ENCODE data around the gene CDC34.

CDC34 gene

GRCh38 chr19:518598-519231 lies 12.8 kb upstream of the CDC34 start:
- in situ Hi-C loops (cut with MboI; ENCODE audit: low sequenced_read_pairs): no loop called here

DNA sequence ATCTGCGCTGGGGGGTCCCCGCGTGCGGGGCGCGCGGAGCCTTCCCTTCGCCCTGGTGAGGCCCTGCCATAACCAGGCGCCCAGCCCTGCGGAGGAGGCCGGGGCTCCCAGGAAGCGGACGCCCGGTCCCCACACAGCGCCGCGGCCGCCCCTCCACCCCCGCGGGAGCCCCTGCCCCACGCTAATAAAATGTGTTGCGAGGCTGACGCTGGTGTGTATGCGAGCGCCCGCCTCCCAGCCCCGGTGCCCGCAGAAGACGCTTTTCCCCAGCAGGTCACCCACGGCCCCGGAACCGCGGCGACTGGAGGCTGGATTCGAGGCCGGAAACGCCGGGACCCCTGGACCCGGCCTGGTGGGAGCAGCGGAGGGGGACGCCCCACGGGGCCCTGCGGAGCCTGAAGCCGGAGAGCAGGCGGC lies 12.1 kb upstream of the CDC34 start:
- in situ Hi-C loops (cut with MboI; ENCODE audit: low sequenced_read_pairs): no loop called here

GRCh38 chr19:522726-523125 lies 8.8 kb upstream of the CDC34 start:
- in situ Hi-C loops (cut with MboI; ENCODE audit: low sequenced_read_pairs): no loop called here

DNA sequence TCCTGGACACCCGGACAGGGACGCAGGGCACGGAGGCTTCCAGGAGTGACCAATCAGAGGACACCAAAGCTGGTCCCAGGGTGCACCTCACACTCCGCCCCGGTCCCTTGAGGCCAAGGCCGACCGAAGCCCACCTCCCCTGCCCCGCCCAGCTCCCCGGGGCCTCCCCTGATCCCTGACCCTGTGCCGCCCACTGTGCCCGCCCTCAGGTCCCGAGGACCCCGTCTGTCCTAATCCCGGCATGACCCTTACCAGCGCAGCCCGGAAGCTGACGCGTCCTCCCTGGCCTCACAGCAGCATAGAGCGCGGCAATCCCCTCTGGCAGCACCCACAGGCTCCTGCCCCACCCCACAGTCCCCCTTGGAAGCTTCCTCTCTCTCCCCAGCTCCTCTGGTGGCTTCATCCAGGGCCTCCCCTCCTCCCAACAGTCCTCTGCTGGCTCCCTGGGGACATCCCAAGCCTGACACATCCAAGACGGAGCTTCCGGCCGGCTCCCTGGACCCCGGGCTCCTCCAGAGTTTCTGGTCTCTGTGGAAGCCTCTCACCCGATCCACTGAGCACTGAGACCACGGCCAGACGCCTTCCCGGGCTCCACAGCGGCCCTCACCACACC lies 7.4 kb upstream of the CDC34 start:
- in situ Hi-C loops (cut with MboI; ENCODE audit: low sequenced_read_pairs): no loop called here

DNA sequence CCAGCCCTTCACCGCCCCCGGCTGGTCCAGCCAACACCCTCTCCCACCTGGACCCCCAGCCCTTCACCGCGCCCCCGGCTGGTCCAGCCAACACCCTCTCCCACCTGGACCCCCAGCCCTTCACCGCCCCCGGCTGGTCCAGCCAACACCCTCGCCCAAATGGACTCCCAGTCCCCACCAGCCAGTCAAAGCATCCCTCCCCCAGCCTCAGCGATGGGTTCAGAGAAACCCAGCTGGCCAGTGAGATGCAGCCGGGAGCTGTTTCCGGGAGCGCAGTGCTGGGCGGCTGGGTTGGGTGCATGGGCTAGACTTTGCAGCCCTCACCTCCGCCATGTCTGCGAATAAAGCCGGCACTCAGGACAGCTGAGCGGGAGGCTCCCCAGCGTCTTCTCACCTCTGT lies 6.5 kb upstream of the CDC34 start:
- in situ Hi-C loops (cut with MboI; ENCODE audit: low sequenced_read_pairs): no loop called here

- in situ Hi-C loops (cut with MboI; ENCODE audit: low sequenced_read_pairs): no loop called here
These were observed 5.6 kb upstream of the CDC34 start for GRCh38 chr19:525857-526419.

- in situ Hi-C loops (cut with MboI; ENCODE audit: low sequenced_read_pairs): no loop called here
These were observed 1.2 kb upstream of the CDC34 start for GRCh38 chr19:530134-531008.

GRCh38 chr19:531009-531752 lies 379 bp upstream of the CDC34 start:
- in situ Hi-C loops (cut with MboI; ENCODE audit: low sequenced_read_pairs): no loop called here

- in situ Hi-C loops (cut with MboI; ENCODE audit: low sequenced_read_pairs): no loop called here
These were observed 1.2 kb downstream of the CDC34 start for GRCh38 chr19:532561-533363.

DNA sequence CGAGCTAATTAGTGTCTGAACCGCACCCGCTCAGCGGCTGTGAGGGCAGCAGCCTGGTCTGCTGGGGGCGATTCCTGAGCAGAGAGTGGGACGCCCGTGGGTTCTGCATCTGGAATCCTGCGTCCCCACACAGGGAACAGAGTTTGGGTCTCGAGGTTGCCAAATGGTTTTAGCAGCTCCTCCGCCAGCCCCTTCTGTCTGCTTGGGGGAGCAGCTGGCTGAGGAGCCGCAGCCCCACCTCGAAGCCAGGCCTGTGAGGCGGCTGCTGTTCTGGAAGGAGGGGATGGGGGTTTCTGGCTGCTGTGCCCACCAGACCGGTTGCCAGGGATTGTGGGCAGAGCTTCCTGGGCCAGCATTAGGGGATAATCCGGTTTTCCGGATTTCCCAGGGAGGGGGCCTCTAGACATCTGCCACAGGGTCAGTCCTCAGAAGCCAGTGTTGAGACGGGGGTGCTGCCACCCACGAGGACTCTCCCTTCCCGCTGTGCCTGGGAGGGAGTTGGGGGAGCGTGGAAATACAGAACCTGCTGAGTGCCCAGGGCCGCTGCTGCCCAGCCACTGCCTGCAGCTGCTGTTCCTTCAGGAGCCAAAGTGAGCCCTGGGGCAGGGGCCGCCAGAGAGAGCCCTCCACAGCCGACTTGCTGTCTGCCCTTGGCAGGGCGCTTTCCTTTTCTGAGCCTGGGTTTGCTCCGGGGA lies 2.0 kb downstream of the CDC34 start:
- in situ Hi-C loops (cut with MboI; ENCODE audit: low sequenced_read_pairs): no loop called here

DNA sequence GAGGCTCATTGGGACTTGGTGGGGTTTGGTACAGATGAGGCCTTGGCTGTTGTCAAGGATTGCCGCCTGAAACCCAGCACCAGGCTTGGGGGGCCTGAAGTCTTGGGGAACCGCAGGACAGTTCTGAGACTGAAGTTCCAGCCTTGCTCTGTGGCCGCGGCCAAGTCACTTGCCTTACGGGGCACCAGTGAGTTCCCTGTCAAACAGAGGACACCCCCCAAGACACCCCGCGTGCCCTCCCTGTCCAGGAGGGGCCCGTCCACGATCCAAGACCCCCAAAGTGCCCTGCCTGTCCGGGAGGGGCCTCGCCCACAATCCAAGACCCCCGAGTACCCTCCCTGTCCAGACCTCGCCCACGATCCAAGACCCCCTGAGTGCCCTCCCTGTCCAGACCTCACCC lies 2.5 kb downstream of the CDC34 start:
- in situ Hi-C loops (cut with MboI; ENCODE audit: low sequenced_read_pairs): no loop called here

DNA sequence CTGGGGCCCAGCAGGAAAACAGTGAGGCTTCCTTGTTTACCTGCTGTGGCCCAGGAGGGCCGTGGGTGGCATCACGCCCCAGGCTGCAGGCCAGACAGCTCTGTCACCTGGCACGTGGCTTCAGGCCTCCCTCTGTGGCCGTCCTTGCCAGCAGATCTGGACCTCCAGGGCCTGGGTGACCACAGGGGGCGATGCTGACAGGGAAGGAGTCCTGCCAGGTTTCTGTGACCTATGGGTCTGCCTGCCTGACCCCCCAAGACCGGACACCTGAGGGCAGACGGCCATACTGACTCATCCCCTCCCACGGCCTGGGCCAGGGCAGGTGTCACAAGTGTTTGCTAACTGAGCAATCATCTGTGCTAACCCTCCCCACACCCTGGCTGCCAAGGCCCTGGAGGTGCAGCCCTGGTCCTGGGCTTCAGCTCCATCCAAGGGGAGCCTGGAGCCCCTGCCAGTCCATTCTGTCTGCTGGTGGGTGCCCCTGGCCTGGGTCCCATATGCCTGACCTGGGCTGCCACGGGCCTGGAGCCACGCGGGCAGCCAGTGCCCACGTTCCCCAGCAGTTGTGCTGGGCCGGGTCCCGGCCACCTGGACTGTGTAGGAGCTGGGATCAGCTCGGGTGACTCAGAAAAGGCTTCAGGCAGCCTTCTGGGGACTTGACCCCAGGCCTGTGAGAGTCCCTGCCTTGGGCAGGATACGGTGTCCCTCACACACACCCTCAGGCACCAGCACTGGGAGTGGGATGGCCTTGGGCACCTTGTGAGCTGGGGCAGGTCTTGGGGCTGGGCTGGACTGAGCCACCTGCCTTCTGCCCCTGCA lies 3.7 kb downstream of the CDC34 start:
- in situ Hi-C loops (cut with MboI; ENCODE audit: low sequenced_read_pairs): no loop called here

- in situ Hi-C loops (cut with MboI; ENCODE audit: low sequenced_read_pairs): no loop called here
These were observed 4.7 kb downstream of the CDC34 start for GRCh38 chr19:536031-536880.

DNA sequence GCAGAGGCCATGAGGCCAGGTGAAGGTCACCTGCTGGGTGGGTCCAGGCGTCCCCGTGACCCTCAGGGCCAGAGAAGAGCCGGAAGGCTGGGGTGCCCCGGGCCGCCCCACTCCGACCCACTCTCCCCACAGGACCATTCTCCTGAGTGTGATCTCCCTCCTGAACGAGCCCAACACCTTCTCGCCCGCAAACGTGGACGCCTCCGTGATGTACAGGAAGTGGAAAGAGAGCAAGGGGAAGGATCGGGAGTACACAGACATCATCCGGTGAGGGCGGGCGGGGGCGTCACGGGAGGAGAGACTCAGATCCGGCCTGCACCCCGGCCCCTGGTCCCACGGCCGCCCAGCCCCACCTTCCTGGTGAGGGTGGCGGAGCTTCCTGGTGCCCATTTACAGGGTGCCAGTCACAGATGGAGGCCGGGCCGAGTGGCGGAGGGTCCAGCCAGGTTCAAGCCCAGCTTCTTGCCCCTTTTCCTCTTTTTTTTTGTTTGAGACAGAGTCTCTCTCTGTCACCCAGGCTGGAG lies 5.4 kb downstream of the CDC34 start:
- in situ Hi-C loops (cut with MboI; ENCODE audit: low sequenced_read_pairs): no loop called here

- in situ Hi-C loops (cut with MboI; ENCODE audit: low sequenced_read_pairs): no loop called here
These were observed 7.3 kb downstream of the CDC34 start for GRCh38 chr19:538641-539428.

GRCh38 chr19:539429-540030 lies 8.0 kb downstream of the CDC34 start:
- in situ Hi-C loops (cut with MboI; ENCODE audit: low sequenced_read_pairs): no loop called here
